DOHH2 (cell line): ENCODE measurements around the gene LOXHD1.

Source experiments
- H3F3A ChIP-seq: fragments of 200-600 bp; sonication (generic), shearing (Covaris generic); 2 replicates; pipeline ENCODE4 v1.6.0; 2016; ENCODE audit warnings: antibody characterized with exemption, mild to moderate bottlenecking; ENCODE audit not compliant: control insufficient read depth, insufficient read depth
- H3K27ac ChIP-seq: fragments of 200-600 bp; sonication (generic); 2 replicates; pipeline ENCODE4 v1.5.1; 2014; ENCODE audit warnings: low read depth, mild to moderate bottlenecking, low read length, moderate library complexity
- H3K27me3 ChIP-seq: fragments of 200-600 bp; sonication (generic); 2 replicates; pipeline ENCODE4 v1.6.1; 2014; ENCODE audit warnings: mild to moderate bottlenecking, low read length, mixed read lengths; ENCODE audit not compliant: control insufficient read depth
- H3K36me3 ChIP-seq: fragments of 200-600 bp; sonication (generic); 2 replicates; pipeline ENCODE4 v1.6.1; 2014; ENCODE audit warnings: mild to moderate bottlenecking, low read length, moderate library complexity, mixed read lengths; ENCODE audit not compliant: control insufficient read depth
- H3K4me1 ChIP-seq: fragments of 200-600 bp; sonication (generic); 2 replicates; pipeline ENCODE4 v1.6.1; 2014; ENCODE audit warnings: mild to moderate bottlenecking, low read length, mixed read lengths; ENCODE audit not compliant: control insufficient read depth
- H3K4me2 ChIP-seq: fragments of 200-600 bp; sonication (generic); 2 replicates; pipeline ENCODE4 v1.6.0; 2014; ENCODE audit warnings: mild to moderate bottlenecking, low read length, moderate library complexity
- H3K4me3 ChIP-seq: fragments of 200-600 bp; sonication (generic); 2 replicates; pipeline ENCODE4 v1.5.1; 2014; ENCODE audit warnings: mild to moderate bottlenecking, low read length, mixed read lengths
- H3K79me2 ChIP-seq: fragments of 200-600 bp; sonication (generic); 2 replicates; pipeline ENCODE4 v1.6.1; 2014; ENCODE audit warnings: mild to moderate bottlenecking, low read length, mixed read lengths; ENCODE audit not compliant: control insufficient read depth
- H3K9me2 ChIP-seq: fragments of 200-600 bp; sonication (generic); replicated peaks from 2 replicates; pipeline ENCODE4 v1.6.1; 2014; ENCODE audit warnings: mild to moderate bottlenecking, low read length, mixed read lengths; ENCODE audit not compliant: control insufficient read depth
- H3K9me3 ChIP-seq: fragments of 200-600 bp; sonication (generic); 2 replicates; pipeline ENCODE4 v1.6.1; 2014; ENCODE audit warnings: antibody characterized with exemption, low read length, mixed read lengths; ENCODE audit not compliant: control insufficient read depth, insufficient read depth
- H4K20me1 ChIP-seq: fragments of 200-600 bp; sonication (generic); 2 replicates; pipeline ENCODE4 v1.6.0; 2014; ENCODE audit warnings: low read depth, mild to moderate bottlenecking, antibody characterized with exemption, low read length, moderate library complexity; ENCODE audit not compliant: control insufficient read depth, insufficient read depth
- CTCF ChIP-seq: fragments of 200-600 bp; sonication (generic); IDR thresholded peaks from one replicate; pipeline ENCODE4 v1.5.1; 2014; ENCODE audit warnings: antibody characterized with exemption, mild to moderate bottlenecking, low read depth, low read length; ENCODE audit not compliant: poor library complexity, severe bottlenecking
- EZH2phosphoT487 ChIP-seq: fragments of 200-600 bp; sonication (generic); IDR thresholded peaks from 2 replicates; pipeline ENCODE4 v1.6.1; 2017; ENCODE audit warnings: borderline replicate concordance, mild to moderate bottlenecking, antibody characterized with exemption, low read length, moderate library complexity, mixed read lengths

LOXHD1 gene

GRCh38 chr18:46652372-46652771, 4.6 kb downstream of the LOXHD1 start:
- TF ChIP-seq EZH2phosphoT487 = no peak
- TF ChIP-seq CTCF = no peak
- Histone ChIP-seq H3K79me2 (no peaks in the 10 kb centered on the region), H3K4me2 (no peak overlapping the region), H3K9me2 (no peaks in the 10 kb centered on the region), H3K4me3 (no peak overlapping the region), H3K27ac (no peak overlapping the region), H3K9me3 (no peaks in the 10 kb centered on the region), H3K4me1 (no peaks in the 10 kb centered on the region), H3K27me3 (peaks cover 34% of the 10 kb centered on the region), H4K20me1 (no peaks in the 10 kb centered on the region), H3K36me3 (no peaks in the 10 kb centered on the region), H3F3A (no peaks in the 10 kb centered on the region)

GRCh38 chr18:46650681-46651080, 6.3 kb downstream of the LOXHD1 start:
- Histone ChIP-seq H3K4me2 (no peak overlapping the region), H4K20me1 (no peaks in the 10 kb centered on the region), H3K9me3 (no peaks in the 10 kb centered on the region), H3K4me1 (no peaks in the 10 kb centered on the region), H3K27ac (no peak overlapping the region), H3F3A (no peaks in the 10 kb centered on the region), H3K36me3 (no peaks in the 10 kb centered on the region), H3K27me3 (peaks cover 43% of the 10 kb centered on the region), H3K4me3 (no peak overlapping the region), H3K79me2 (no peaks in the 10 kb centered on the region), H3K9me2 (no peaks in the 10 kb centered on the region)
- TF ChIP-seq CTCF (no peak), EZH2phosphoT487 (no peak)

- no peaks in the 10 kb centered on the region for H4K20me1 ChIP-seq
- H3K27ac ChIP-seq = no peak overlapping the region
- no peaks in the 10 kb centered on the region for H3F3A ChIP-seq
- no peaks in the 10 kb centered on the region for H3K36me3 ChIP-seq
- TF ChIP-seq CTCF (no peak), EZH2phosphoT487 (no peak)
- no peaks in the 10 kb centered on the region for H3K79me2 ChIP-seq
- no peaks in the 10 kb centered on the region for H3K9me2 ChIP-seq
- no peaks in the 10 kb centered on the region for H3K9me3 ChIP-seq
- no peaks in the 10 kb centered on the region for H3K4me1 ChIP-seq
- no peak overlapping the region for H3K4me2 ChIP-seq
- H3K4me3 ChIP-seq = no peak overlapping the region
- H3K27me3 ChIP-seq = peaks cover 41% of the 10 kb centered on the region
These were observed 7.8 kb downstream of the LOXHD1 start for GRCh38 chr18:46649071-46649862.
